Lower leg skin (tissue), 4 donors: ENCODE data around the gene SRL. TPM values are rescaled to one million over a fixed set of nuclear protein-coding genes. Genes with fewer than 3 reads are reported as not detected.

Experiments used
- DNase-seq, 2 donors: peaks; one replicate each; pipeline ENCODE4 v3.0.0-alpha.2; 2019; ENCODE audit warnings: low spot score in 2 of 2
- H3K4me3 ChIP-seq: fragments of 200-600 bp; sonication (generic); 2 replicates; pipeline ENCODE4 v1.5.1; 2017; ENCODE audit warnings: mild to moderate bottlenecking, low read depth; ENCODE audit not compliant: poor library complexity, severe bottlenecking
- POLR2A ChIP-seq, 2 donors: fragments of 450-650 bp; IDR thresholded peaks; one replicate each; pipeline ENCODE4 v1.6.1; 2016 to 2017; ENCODE audit warnings: antibody characterized with exemption in 2 of 2, mild to moderate bottlenecking in 1 of 2, moderate library complexity in 1 of 2
- WGBS, 2 donors: methylation state at CpG; one replicate each; pipeline ENCODE4 v1.1.5; 2018; 5-methylcytosine and 5-hydroxymethylcytosine counted together
- intact Hi-C: fragments of 100-400 bp; cut with DNase I; formaldehyde crosslinking; loops from one replicate; pipeline ENCODE4 v1.15.0; 2023; ENCODE audit warnings: low total_unique reads
- total RNA-seq, 4 donors: library from RNA; depleted of rRNA; stranded (reverse); fragments of >200 nt; gene quantifications; one replicate each; pipeline ENCODE4 v1.1.0, GENCODE V29; 2016
- TF ChIP-seq, protein P1 (sequence below), 3 donors: fragments of 450-650 bp; IDR thresholded peaks; one replicate each; pipeline ENCODE4 v1.5.1; 2016; ENCODE audit warnings: antibody characterized with exemption in 3 of 3, mild to moderate bottlenecking in 3 of 3, moderate library complexity in 2 of 3

The SRL gene
- total RNA-seq, 4 donors from 2014 or later, result 0.04 to 1.0 (median 0.55) TPM

DNA sequence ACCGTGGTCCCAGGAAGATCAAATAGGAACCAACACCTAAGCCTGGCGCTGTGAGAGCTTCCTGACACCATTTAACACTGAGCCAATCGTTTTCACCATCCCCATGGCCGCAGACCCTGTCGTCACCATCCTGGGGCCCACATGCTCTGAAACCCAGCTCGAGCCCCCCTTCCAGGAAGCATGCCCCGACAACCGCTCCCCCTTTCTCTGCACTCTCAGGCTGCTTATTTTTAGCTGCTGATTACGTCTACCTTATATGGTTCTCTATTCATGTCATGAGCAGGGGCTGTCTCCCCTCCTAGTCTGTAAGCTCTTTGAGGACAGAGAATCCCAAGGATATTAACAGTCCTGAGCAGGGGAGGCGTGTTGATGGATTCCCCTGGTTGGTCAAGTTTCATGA lies 10.5 kb downstream of the SRL start:
- intact Hi-C loops, result no loop called here
- TF ChIP-seq, protein P1, sequence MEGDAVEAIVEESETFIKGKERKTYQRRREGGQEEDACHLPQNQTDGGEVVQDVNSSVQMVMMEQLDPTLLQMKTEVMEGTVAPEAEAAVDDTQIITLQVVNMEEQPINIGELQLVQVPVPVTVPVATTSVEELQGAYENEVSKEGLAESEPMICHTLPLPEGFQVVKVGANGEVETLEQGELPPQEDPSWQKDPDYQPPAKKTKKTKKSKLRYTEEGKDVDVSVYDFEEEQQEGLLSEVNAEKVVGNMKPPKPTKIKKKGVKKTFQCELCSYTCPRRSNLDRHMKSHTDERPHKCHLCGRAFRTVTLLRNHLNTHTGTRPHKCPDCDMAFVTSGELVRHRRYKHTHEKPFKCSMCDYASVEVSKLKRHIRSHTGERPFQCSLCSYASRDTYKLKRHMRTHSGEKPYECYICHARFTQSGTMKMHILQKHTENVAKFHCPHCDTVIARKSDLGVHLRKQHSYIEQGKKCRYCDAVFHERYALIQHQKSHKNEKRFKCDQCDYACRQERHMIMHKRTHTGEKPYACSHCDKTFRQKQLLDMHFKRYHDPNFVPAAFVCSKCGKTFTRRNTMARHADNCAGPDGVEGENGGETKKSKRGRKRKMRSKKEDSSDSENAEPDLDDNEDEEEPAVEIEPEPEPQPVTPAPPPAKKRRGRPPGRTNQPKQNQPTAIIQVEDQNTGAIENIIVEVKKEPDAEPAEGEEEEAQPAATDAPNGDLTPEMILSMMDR (IDR thresholded peaks at IDR 0.05), result no peak
- TF ChIP-seq POLR2A (IDR thresholded peaks at IDR 0.05), result no peak
- DNase-seq, result no peak
- WGBS, 2 donors, result 76 to 89% methylated on average over 10 of the region's 10 CpGs
- H3K4me3 ChIP-seq, result no peak overlapping the region

DNA sequence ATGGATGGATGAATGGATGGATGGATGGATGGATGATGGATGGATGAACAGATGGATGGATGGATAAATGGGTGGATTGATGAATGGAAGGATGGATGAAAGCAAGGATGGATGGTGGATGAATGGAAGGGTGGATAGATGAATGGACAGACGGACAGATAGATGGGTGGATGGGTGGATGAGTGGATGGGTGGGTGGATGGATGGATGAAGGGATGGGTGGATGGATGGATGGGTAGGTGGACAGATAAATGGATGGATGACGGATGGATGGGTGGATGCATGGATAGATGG lies 14.9 kb downstream of the SRL start:
- no peak for TF ChIP-seq POLR2A (IDR thresholded peaks at IDR 0.05)
- WGBS, 2 donors, result 92 to 93% methylated on average over 2 of the region's 2 CpGs
- H3K4me3 ChIP-seq, result no peak overlapping the region
- intact Hi-C loops, result no loop called here
- DNase-seq, result no peak

DNA sequence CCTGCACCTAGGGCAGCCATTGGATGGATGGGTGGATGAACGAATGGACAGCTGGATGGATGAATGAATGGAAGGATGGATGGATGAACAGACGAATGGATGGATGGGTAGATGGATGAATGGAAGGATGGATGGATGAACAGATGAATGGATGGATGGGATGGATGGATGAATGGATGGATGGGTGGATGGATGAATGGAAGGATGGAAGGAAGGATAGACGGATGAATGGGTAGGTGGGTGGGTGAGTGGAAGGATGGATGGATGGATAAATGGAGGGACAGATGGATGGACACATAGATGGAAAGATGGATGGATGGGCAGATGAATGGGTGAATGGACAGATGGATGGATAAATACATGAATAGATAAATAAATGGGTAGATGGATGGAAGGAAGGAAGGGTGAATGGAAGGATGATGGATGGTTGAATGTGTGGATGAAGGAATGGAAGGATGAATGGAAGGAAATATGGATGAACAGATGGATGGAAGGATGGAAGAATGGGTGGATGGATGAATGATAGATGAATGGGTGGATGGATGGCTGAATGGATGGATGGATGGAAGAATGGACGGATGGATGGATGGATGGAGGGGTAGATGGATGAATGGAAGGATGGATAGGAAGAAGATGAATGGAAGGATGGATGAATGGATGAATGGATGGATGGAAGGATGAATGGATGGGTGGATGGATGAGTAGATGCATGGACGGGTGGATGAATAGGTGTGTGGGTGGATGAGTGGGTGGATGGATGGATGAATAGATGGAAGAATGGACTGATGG lies 15.4 kb downstream of the SRL start:
- TF ChIP-seq, protein P1 (IDR thresholded peaks at IDR 0.05), result no peak
- TF ChIP-seq POLR2A (IDR thresholded peaks at IDR 0.05), result no peak
- no peak for DNase-seq
- no peak overlapping the region for H3K4me3 ChIP-seq
- WGBS, 2 donors, result 82 to 89% methylated on average over 5 of the region's 5 CpGs
- intact Hi-C loops, result no loop called here

DNA sequence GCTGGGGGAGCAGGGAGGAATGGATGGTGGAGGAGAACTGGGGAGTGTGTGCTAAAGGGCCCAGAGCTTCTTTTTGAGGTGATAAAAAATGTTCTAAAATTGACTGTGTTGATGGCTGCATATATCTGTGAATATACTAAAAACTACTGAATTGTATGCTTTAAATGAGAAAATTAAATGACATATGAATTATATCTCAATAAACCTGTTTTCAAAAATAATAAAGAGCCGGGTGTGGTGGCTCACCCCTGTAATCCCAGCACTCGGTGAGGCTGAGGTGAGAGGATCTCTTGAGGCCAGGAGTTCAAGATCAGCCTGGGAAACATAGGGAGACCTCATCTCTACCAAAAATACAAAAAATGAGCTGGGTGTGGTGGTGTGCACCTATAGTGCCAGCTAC lies 16.8 kb downstream of the SRL start:
- TF ChIP-seq, protein P1 (IDR thresholded peaks at IDR 0.05), result no peak
- no peak for TF ChIP-seq POLR2A (IDR thresholded peaks at IDR 0.05)
- no peak for DNase-seq
- intact Hi-C loops, result no loop called here
- 89 to 92% methylated on average over 2 of the region's 2 CpGs for WGBS, 2 donors
- no peak overlapping the region for H3K4me3 ChIP-seq

DNA sequence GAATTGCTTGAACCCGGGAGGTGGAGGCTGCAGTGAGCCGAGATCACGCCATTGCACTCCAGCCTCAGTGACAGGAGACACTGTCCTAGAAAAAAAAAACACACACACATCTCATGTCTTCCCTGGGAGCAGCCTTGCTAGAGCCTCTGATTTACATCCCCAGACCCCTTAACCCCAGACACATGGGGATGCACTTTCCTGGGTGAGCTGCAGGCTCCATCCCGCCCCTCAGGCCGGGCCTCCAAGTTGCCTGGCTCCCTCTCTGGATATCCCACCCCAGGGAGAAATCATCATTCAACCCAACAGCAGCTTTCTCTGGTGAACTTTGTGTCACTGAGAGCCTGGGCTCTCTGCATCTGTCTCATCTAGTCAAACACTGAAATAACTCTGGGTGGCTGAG lies 21.5 kb downstream of the SRL start:
- TF ChIP-seq, protein P1 (IDR thresholded peaks at IDR 0.05), result no peak
- TF ChIP-seq POLR2A (IDR thresholded peaks at IDR 0.05), result no peak
- DNase-seq, result no peak
- WGBS, 2 donors, result 84 to 88% methylated on average over 5 of the region's 5 CpGs
- intact Hi-C loops, result no loop called here
- no peak overlapping the region for H3K4me3 ChIP-seq

DNA sequence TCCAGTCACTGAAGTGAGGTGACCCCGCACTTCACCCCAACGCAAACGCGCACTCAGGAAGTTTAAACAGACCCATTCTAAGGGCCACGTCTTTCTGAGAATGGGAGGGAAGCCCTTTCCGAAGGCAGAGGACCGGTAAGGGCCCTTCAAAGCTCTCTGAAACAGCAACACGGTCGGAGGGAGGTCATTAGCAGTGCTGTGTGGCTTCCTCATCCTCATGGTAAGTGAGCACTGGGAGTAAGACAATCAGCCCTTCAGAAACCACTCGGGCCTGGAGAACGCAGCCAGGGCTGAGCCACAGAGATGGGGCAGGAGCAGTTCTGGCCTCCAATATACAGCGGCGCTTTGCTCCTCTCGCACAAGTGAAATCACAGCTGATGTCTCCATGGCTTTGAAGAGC lies 23.7 kb downstream of the SRL start:
- no peak for TF ChIP-seq POLR2A (IDR thresholded peaks at IDR 0.05)
- TF ChIP-seq, protein P1 (IDR thresholded peaks at IDR 0.05), result no peak
- WGBS, 2 donors, result 81 to 82% methylated on average over 14 of the region's 14 CpGs
- no peak overlapping the region for H3K4me3 ChIP-seq
- no peak for DNase-seq
- intact Hi-C loops, result no loop called here
